T-helper 1 cell treated with Interleukin-12 subunit alpha and Interleukin-12 subunit beta and Interleukin-4 antibody, amounts not matched to agents 30 μg/mL and 1 μg/mL, for 36 hours (primary cell): Measurements from ENCODE around the gene DOCK11.
"Not testable (repeated sequence)": the region's sequence is repeated elsewhere in the genome, so short reads cannot be mapped to it uniquely, and the experiment has no call there.

ENCODE experiments used
- H3K27ac Mint-ChIP-seq: one replicate; pipeline ENCODE4 v1.8.0; 2021; ENCODE audit warnings: mild to moderate bottlenecking, mixed read lengths
- H3K27me3 Mint-ChIP-seq: one replicate; pipeline ENCODE4 v1.8.0; 2021; ENCODE audit warnings: low read depth, mixed read lengths
- H3K36me3 Mint-ChIP-seq: one replicate; pipeline ENCODE4 v1.8.0; 2021; ENCODE audit warnings: low read depth, mixed read lengths
- H3K4me1 Mint-ChIP-seq: one replicate; pipeline ENCODE4 v1.8.0; 2021; ENCODE audit warnings: low read depth, mixed read lengths
- H3K4me3 Mint-ChIP-seq: one replicate; pipeline ENCODE4 v1.8.0; 2021; ENCODE audit warnings: mild to moderate bottlenecking, moderate library complexity, mixed read lengths
- H3K9me3 Mint-ChIP-seq: one replicate; pipeline ENCODE4 v1.8.0; 2021; ENCODE audit warnings: mixed read lengths

The DOCK11 gene

GRCh38 chrX:118586206-118586605 lies 90.6 kb downstream of the DOCK11 start:
- peaks cover 41% of the 10 kb centered on the region for H3K36me3 Mint-ChIP-seq
- not testable (repeated sequence) for H3K9me3 Mint-ChIP-seq, H3K4me3 Mint-ChIP-seq, H3K4me1 Mint-ChIP-seq, H3K27ac Mint-ChIP-seq, H3K27me3 Mint-ChIP-seq

- no peak overlapping the region for H3K27ac Mint-ChIP-seq
- H3K36me3 Mint-ChIP-seq: peaks cover 41% of the 10 kb centered on the region
- H3K27me3 Mint-ChIP-seq: no peaks in the 10 kb centered on the region
- H3K9me3 Mint-ChIP-seq: no peaks in the 10 kb centered on the region
- no peaks in the 10 kb centered on the region for H3K4me1 Mint-ChIP-seq
- H3K4me3 Mint-ChIP-seq: no peak overlapping the region
Measured at GRCh38 chrX:118588715-118589114, 93.1 kb downstream of the DOCK11 start.

GRCh38 chrX:118589227-118589626 lies 93.6 kb downstream of the DOCK11 start:
- no peaks in the 10 kb centered on the region for H3K9me3 Mint-ChIP-seq
- H3K4me3 Mint-ChIP-seq: no peak overlapping the region
- H3K36me3 Mint-ChIP-seq: peaks cover 41% of the 10 kb centered on the region
- H3K4me1 Mint-ChIP-seq: no peaks in the 10 kb centered on the region
- no peaks in the 10 kb centered on the region for H3K27me3 Mint-ChIP-seq
- H3K27ac Mint-ChIP-seq: no peak overlapping the region

GRCh38 chrX:118593407-118593806 lies 97.8 kb downstream of the DOCK11 start:
- H3K27me3 Mint-ChIP-seq: no peaks in the 10 kb centered on the region
- H3K9me3 Mint-ChIP-seq: no peaks in the 10 kb centered on the region
- H3K27ac Mint-ChIP-seq: no peak overlapping the region
- peaks cover 33% of the 10 kb centered on the region for H3K36me3 Mint-ChIP-seq
- H3K4me3 Mint-ChIP-seq: no peak overlapping the region
- peaks cover 4% of the 10 kb centered on the region for H3K4me1 Mint-ChIP-seq

GRCh38 chrX:118594697-118595420 lies 99.2 kb downstream of the DOCK11 start:
- Mint-ChIP-seq H3K4me1 (peaks cover 4% of the 10 kb centered on the region), H3K27ac (no peak overlapping the region), H3K36me3 (peaks cover 34% of the 10 kb centered on the region), H3K9me3 (no peaks in the 10 kb centered on the region), H3K27me3 (no peaks in the 10 kb centered on the region), H3K4me3 (no peak overlapping the region)

- no peak overlapping the region for H3K4me3 Mint-ChIP-seq
- H3K27me3 Mint-ChIP-seq: no peaks in the 10 kb centered on the region
- H3K27ac Mint-ChIP-seq: no peak overlapping the region
- peaks cover 34% of the 10 kb centered on the region for H3K36me3 Mint-ChIP-seq
- peaks cover 4% of the 10 kb centered on the region for H3K4me1 Mint-ChIP-seq
- H3K9me3 Mint-ChIP-seq: no peaks in the 10 kb centered on the region
Measured at GRCh38 chrX:118595501-118596042, 100.0 kb downstream of the DOCK11 start.

- H3K27me3 Mint-ChIP-seq: no peaks in the 10 kb centered on the region
- H3K36me3 Mint-ChIP-seq: peaks cover 27% of the 10 kb centered on the region
- no peaks in the 10 kb centered on the region for H3K9me3 Mint-ChIP-seq
- H3K4me3 Mint-ChIP-seq: no peak overlapping the region
- H3K27ac Mint-ChIP-seq: no peak overlapping the region
- peaks cover 4% of the 10 kb centered on the region for H3K4me1 Mint-ChIP-seq
Measured at GRCh38 chrX:118596390-118596789, 100.8 kb downstream of the DOCK11 start.

- peaks cover 1% of the 10 kb centered on the region for H3K4me1 Mint-ChIP-seq
- H3K9me3 Mint-ChIP-seq: no peaks in the 10 kb centered on the region
- no peak overlapping the region for H3K4me3 Mint-ChIP-seq
- peaks cover 15% of the 10 kb centered on the region for H3K36me3 Mint-ChIP-seq
- no peaks in the 10 kb centered on the region for H3K27me3 Mint-ChIP-seq
- H3K27ac Mint-ChIP-seq: no peak overlapping the region
Measured at GRCh38 chrX:118603981-118604380, 108.4 kb downstream of the DOCK11 start.

- Mint-ChIP-seq H3K27ac (no peak overlapping the region), H3K27me3 (no peaks in the 10 kb centered on the region), H3K36me3 (peaks cover 40% of the 10 kb centered on the region), H3K4me3 (no peak overlapping the region), H3K4me1 (no peaks in the 10 kb centered on the region), H3K9me3 (no peaks in the 10 kb centered on the region)
Measured at GRCh38 chrX:118612290-118612689, 116.7 kb downstream of the DOCK11 start.

GRCh38 chrX:118614150-118614549 lies 118.5 kb downstream of the DOCK11 start:
- no peak overlapping the region for H3K4me3 Mint-ChIP-seq
- H3K27ac Mint-ChIP-seq: no peak overlapping the region
- H3K9me3 Mint-ChIP-seq: no peaks in the 10 kb centered on the region
- H3K27me3 Mint-ChIP-seq: no peaks in the 10 kb centered on the region
- H3K4me1 Mint-ChIP-seq: no peaks in the 10 kb centered on the region
- peaks cover 35% of the 10 kb centered on the region for H3K36me3 Mint-ChIP-seq

- no peak overlapping the region for H3K4me3 Mint-ChIP-seq
- no peaks in the 10 kb centered on the region for H3K9me3 Mint-ChIP-seq
Measured at GRCh38 chrX:118615141-118615540, 119.5 kb downstream of the DOCK11 start.

GRCh38 chrX:118621081-118621759 lies 125.6 kb downstream of the DOCK11 start:
- H3K4me1 Mint-ChIP-seq: no peaks in the 10 kb centered on the region
- H3K36me3 Mint-ChIP-seq: peaks cover 12% of the 10 kb centered on the region
- no peaks in the 10 kb centered on the region for H3K27me3 Mint-ChIP-seq
- no peak overlapping the region for H3K27ac Mint-ChIP-seq
- no peaks in the 10 kb centered on the region for H3K9me3 Mint-ChIP-seq
- no peak overlapping the region for H3K4me3 Mint-ChIP-seq

More at GRCh38 chrX:118615141-118615540, 119.5 kb downstream of the DOCK11 start:
- H3K27ac Mint-ChIP-seq: no peak overlapping the region
- H3K36me3 Mint-ChIP-seq: peaks cover 32% of the 10 kb centered on the region
- no peaks in the 10 kb centered on the region for H3K4me1 Mint-ChIP-seq
- no peaks in the 10 kb centered on the region for H3K27me3 Mint-ChIP-seq

GRCh38 chrX:118623062-118623461 lies 127.4 kb downstream of the DOCK11 start:
- H3K4me3 Mint-ChIP-seq: no peak overlapping the region
- no peak overlapping the region for H3K27ac Mint-ChIP-seq
- no peaks in the 10 kb centered on the region for H3K4me1 Mint-ChIP-seq
- no peaks in the 10 kb centered on the region for H3K9me3 Mint-ChIP-seq
- H3K27me3 Mint-ChIP-seq: no peaks in the 10 kb centered on the region
- H3K36me3 Mint-ChIP-seq: peaks cover 10% of the 10 kb centered on the region

GRCh38 chrX:118626346-118626745 lies 130.7 kb downstream of the DOCK11 start:
- H3K9me3 Mint-ChIP-seq: no peaks in the 10 kb centered on the region
- H3K36me3 Mint-ChIP-seq: peaks cover 14% of the 10 kb centered on the region
- no peak overlapping the region for H3K4me3 Mint-ChIP-seq
- H3K27me3 Mint-ChIP-seq: no peaks in the 10 kb centered on the region
- no peaks in the 10 kb centered on the region for H3K4me1 Mint-ChIP-seq
- no peak overlapping the region for H3K27ac Mint-ChIP-seq

- no peak overlapping the region for H3K4me3 Mint-ChIP-seq
- H3K36me3 Mint-ChIP-seq: peaks cover 18% of the 10 kb centered on the region
- no peak overlapping the region for H3K27ac Mint-ChIP-seq
- no peaks in the 10 kb centered on the region for H3K27me3 Mint-ChIP-seq
- no peaks in the 10 kb centered on the region for H3K4me1 Mint-ChIP-seq
- H3K9me3 Mint-ChIP-seq: no peaks in the 10 kb centered on the region
Measured at GRCh38 chrX:118627084-118627758, 131.6 kb downstream of the DOCK11 start.
